Keratinocyte (primary cell): ENCODE results near the gene CAMK2D. TPM values are rescaled to one million over a fixed set of nuclear protein-coding genes. Genes with fewer than 3 reads are reported as not detected.

Experiments used
- DNase-seq: peaks from one replicate; pipeline ENCODE4 v3.0.0-alpha.2; 2011; ENCODE audit warnings: low read depth, missing footprints, low spot score
- FAIRE-seq: peaks from 2 replicates; lab custom pipeline; 2011; peaks lifted over from hg19 to GRCh38; lab: Jason Lieb, UNC
- H2AFZ ChIP-seq: 2 replicates; pipeline ENCODE4 v1.6.0; 2012; ENCODE audit warnings: low read length, control low read depth, inconsistent platforms; ENCODE audit not compliant: control insufficient read depth
- H3K27ac ChIP-seq: 2 replicates; pipeline ENCODE4 v1.5.1; 2011; ENCODE audit warnings: low read length; ENCODE audit not compliant: control insufficient read depth, insufficient read depth
- H3K27me3 ChIP-seq: 3 replicates; pipeline ENCODE4 v1.6.0; 2011; ENCODE audit warnings: low read length; ENCODE audit not compliant: control insufficient read depth, insufficient read depth; ENCODE audit errors: extremely low read depth
- H3K36me3 ChIP-seq, 2 experiments: 2 replicates in 1 of 2; 3 replicates in 1 of 2; pipeline ENCODE4 v1.5.1; 2011; ENCODE audit warnings: low read length in 2 of 2, mild to moderate bottlenecking in 1 of 2; ENCODE audit not compliant: control insufficient read depth in 2 of 2, insufficient read depth in 2 of 2; ENCODE audit errors: extremely low read depth in 1 of 2
- H3K4me1 ChIP-seq: 3 replicates; pipeline ENCODE4 v1.5.1; 2011; ENCODE audit warnings: low read length; ENCODE audit not compliant: control insufficient read depth, insufficient read depth; ENCODE audit errors: extremely low read depth
- H3K4me2 ChIP-seq: 3 replicates; pipeline ENCODE4 v1.6.0; 2011; ENCODE audit warnings: low read depth, low read length; ENCODE audit not compliant: control insufficient read depth, insufficient read depth; ENCODE audit errors: extremely low read depth
- H3K4me3 ChIP-seq, 3 experiments: fragments of 200-600 bp in 1 of 3; sonication (generic) in 1 of 3; 2 replicates in 2 of 3; 3 replicates in 1 of 3; pipeline ENCODE4 v1.5.1; 2011 to 2016; ENCODE audit warnings: low read length in 3 of 3, mild to moderate bottlenecking in 3 of 3, control low read depth in 2 of 3, inconsistent platforms in 1 of 3, low read depth in 1 of 3, mixed read lengths in 1 of 3, mixed run types in 1 of 3, moderate library complexity in 1 of 3; ENCODE audit not compliant: control insufficient read depth in 2 of 3, insufficient read depth in 2 of 3; ENCODE audit errors: extremely low read depth in 1 of 3
- H3K79me2 ChIP-seq: 2 replicates; pipeline ENCODE4 v1.6.0; 2012; ENCODE audit warnings: low read length; ENCODE audit not compliant: control insufficient read depth, insufficient read depth
- H3K9ac ChIP-seq: 3 replicates; pipeline ENCODE4 v1.6.0; 2011; ENCODE audit warnings: low read length; ENCODE audit not compliant: control insufficient read depth, insufficient read depth; ENCODE audit errors: extremely low read depth
- H3K9me1 ChIP-seq: 3 replicates; pipeline ENCODE4 v1.6.0; 2011; ENCODE audit warnings: low read length; ENCODE audit not compliant: control insufficient read depth, insufficient read depth; ENCODE audit errors: extremely low read depth
- H3K9me3 ChIP-seq: 2 replicates; pipeline ENCODE4 v1.5.1; 2012; ENCODE audit warnings: low read depth, low read length; ENCODE audit not compliant: control insufficient read depth
- H4K20me1 ChIP-seq: 3 replicates; pipeline ENCODE4 v1.6.0; 2011; ENCODE audit warnings: low read length; ENCODE audit not compliant: control insufficient read depth, insufficient read depth; ENCODE audit errors: extremely low read depth
- EZH2 ChIP-seq: IDR thresholded peaks from one replicate; pipeline ENCODE4 v1.6.1; 2012; ENCODE audit warnings: inconsistent platforms, mild to moderate bottlenecking, low read length, moderate library complexity
- dilution Hi-C: fragments of 300-500 bp; cut with MboI; formaldehyde crosslinking; loops from one replicate; pipeline ENCODE4 v1.7.0; 2020; ENCODE audit warnings: low sequenced_read_pairs; ENCODE audit not compliant: extremely low pct_ligation_motif_present
- polyA plus RNA-seq, 5 experiments: library from polyadenylated mRNA; depleted of rRNA in 3 of 5; stranded (reverse) in 3 of 5; stranded (forward) in 1 of 5; unstranded in 1 of 5; fragments of >200 nt; gene quantifications; 1 replicate in 1 of 5; 2 replicates in 3 of 5; 3 replicates in 1 of 5; pipeline versions ENCODE4 v1.2.1 to v1.2.3, GENCODE V29; 2011 to 2012; ENCODE audit warnings: missing spikeins in 2 of 5, low read depth in 1 of 5, low replicate concordance in 1 of 5
- TF ChIP-seq, protein P1 (sequence below), 3 experiments: IDR thresholded peaks in 1 of 3; conservative IDR thresholded peaks in 1 of 3; optimal IDR thresholded peaks in 1 of 3; 2 replicates in 2 of 3; 3 replicates in 1 of 3; pipeline versions ENCODE3 to v1.5.1; 2011; ENCODE audit warnings: low read length in 3 of 3, mild to moderate bottlenecking in 3 of 3, moderate library complexity in 2 of 3, control low read depth in 1 of 3, inconsistent platforms in 1 of 3; ENCODE audit not compliant: insufficient read depth in 2 of 3; ENCODE audit errors: extremely low read depth in 1 of 3

CAMK2D gene
- polyA plus RNA-seq, 1 donor (not counting 4 experiments of a cell fraction or from before 2014, with no cell fraction given), result 18.8 TPM

DNA sequence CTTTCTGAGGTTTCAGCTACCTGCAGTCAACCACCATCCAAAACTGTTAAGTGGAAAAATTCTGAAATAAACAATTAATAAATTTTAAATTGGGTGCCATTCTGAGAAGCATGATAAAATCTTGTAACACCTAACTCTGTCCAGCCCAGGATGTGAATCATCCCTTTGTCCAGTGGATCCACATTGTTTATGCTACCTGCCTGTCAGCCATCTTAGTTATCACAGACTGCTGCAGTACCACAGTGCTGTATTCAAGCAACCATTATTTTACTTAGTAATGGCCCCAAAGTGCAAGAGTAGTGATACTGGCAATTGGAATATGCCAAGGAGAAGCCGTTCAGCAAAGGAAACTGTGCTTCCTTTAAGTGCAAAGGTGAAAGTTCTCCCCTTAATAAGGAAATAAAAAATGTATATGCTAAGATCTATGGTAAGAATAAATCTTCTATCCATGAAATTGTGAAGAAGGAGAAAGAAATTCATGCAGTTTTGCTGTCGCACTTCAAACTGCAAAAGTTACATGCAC lies 20.6 kb downstream of the CAMK2D start:
- TF ChIP-seq, protein P1, sequence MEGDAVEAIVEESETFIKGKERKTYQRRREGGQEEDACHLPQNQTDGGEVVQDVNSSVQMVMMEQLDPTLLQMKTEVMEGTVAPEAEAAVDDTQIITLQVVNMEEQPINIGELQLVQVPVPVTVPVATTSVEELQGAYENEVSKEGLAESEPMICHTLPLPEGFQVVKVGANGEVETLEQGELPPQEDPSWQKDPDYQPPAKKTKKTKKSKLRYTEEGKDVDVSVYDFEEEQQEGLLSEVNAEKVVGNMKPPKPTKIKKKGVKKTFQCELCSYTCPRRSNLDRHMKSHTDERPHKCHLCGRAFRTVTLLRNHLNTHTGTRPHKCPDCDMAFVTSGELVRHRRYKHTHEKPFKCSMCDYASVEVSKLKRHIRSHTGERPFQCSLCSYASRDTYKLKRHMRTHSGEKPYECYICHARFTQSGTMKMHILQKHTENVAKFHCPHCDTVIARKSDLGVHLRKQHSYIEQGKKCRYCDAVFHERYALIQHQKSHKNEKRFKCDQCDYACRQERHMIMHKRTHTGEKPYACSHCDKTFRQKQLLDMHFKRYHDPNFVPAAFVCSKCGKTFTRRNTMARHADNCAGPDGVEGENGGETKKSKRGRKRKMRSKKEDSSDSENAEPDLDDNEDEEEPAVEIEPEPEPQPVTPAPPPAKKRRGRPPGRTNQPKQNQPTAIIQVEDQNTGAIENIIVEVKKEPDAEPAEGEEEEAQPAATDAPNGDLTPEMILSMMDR (optimal IDR thresholded peaks at IDR 0.05 in 1 of 3, IDR thresholded peaks at IDR 0.05 in 1 of 3, conservative IDR thresholded peaks at IDR 0.05 in 1 of 3; ENCODE audit: extremely low read depth in 1 of 3, insufficient read depth in 2 of 3, low read length in 3 of 3), result no peak
- TF ChIP-seq EZH2, result no peak
- H3K27me3 ChIP-seq, result no peaks in the 10 kb centered on the region
- no peaks in the 10 kb centered on the region for H4K20me1 ChIP-seq
- H3K9ac ChIP-seq, result no peak overlapping the region
- H3K9me1 ChIP-seq, result no peaks in the 10 kb centered on the region
- no peaks in the 10 kb centered on the region for H3K79me2 ChIP-seq
- no peaks in the 10 kb centered on the region for H3K9me3 ChIP-seq
- H3K36me3 ChIP-seq, result no peaks in the 10 kb centered on the region
- no peak overlapping the region for H3K4me3 ChIP-seq
- FAIRE-seq (no peak), DNase-seq (no peak)
- dilution Hi-C loops, result no loop called here
- no peak overlapping the region for H3K4me2 ChIP-seq
- no peaks in the 10 kb centered on the region for H3K4me1 ChIP-seq
- no peak overlapping the region for H3K27ac ChIP-seq
- no peak overlapping the region for H2AFZ ChIP-seq

DNA sequence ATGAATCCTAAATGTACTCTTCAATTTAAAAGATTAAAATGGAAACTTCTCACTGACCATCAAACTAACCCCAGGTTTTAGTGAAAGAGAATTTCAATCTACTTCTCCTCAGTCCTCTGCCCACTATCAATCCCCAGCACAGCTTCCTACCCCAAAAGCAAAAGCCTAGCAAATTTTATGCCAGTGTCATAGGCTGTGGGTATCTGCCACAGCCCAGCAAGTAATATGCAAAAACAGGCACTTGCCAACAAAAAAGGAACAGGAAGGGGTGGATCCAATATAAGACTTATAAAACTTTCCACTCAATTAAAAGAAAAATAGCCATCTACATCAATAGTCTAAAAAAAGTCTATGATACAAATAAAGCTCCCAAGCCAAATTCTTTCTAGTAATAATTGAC lies 22.3 kb downstream of the CAMK2D start:
- Histone ChIP-seq H3K4me3 (no peak overlapping the region), H3K4me2 (no peak overlapping the region), H3K79me2 (no peaks in the 10 kb centered on the region), H3K9ac (no peak overlapping the region), H3K27me3 (no peaks in the 10 kb centered on the region), H3K36me3 (no peaks in the 10 kb centered on the region), H3K9me3 (no peaks in the 10 kb centered on the region), H3K4me1 (no peaks in the 10 kb centered on the region), H2AFZ (no peak overlapping the region), H4K20me1 (no peaks in the 10 kb centered on the region), H3K27ac (no peak overlapping the region), H3K9me1 (no peaks in the 10 kb centered on the region)
- FAIRE-seq, result no peak
- dilution Hi-C loops, result no loop called here
- no peak for DNase-seq
- no peak for TF ChIP-seq EZH2

DNA sequence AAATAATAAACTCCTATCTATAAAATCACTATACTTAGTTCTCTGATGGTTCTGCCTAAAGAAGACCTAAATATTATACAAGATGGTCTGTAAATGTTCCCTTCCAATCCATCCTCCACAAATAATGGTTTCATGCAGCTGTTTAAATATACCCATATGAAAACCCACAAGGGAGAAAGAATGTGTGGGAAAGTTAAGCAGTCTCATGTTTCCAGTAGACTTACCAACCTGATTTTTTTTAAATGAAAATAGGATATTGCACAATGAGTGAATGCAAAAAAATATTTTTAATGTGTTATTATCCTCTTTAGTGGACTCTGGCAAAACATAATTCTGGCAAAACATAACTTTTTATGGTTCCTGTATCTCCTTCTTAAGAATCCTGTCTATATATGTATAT lies 23.3 kb downstream of the CAMK2D start:
- FAIRE-seq (no peak), DNase-seq (no peak)
- no peak overlapping the region for H3K4me2 ChIP-seq
- no peaks in the 10 kb centered on the region for H4K20me1 ChIP-seq
- no peak overlapping the region for H3K27ac ChIP-seq
- no peak for TF ChIP-seq EZH2
- TF ChIP-seq, protein P1 (optimal IDR thresholded peaks at IDR 0.05 in 1 of 3, IDR thresholded peaks at IDR 0.05 in 1 of 3, conservative IDR thresholded peaks at IDR 0.05 in 1 of 3; ENCODE audit: extremely low read depth in 1 of 3, insufficient read depth in 2 of 3, low read length in 3 of 3), result no peak
- no peaks in the 10 kb centered on the region for H3K27me3 ChIP-seq
- H3K9ac ChIP-seq, result no peak overlapping the region
- dilution Hi-C loops, result no loop called here
- no peak overlapping the region for H3K4me3 ChIP-seq
- no peaks in the 10 kb centered on the region for H3K9me1 ChIP-seq
- H3K79me2 ChIP-seq, result no peaks in the 10 kb centered on the region
- H3K4me1 ChIP-seq, result no peaks in the 10 kb centered on the region
- H3K36me3 ChIP-seq, result no peaks in the 10 kb centered on the region
- H2AFZ ChIP-seq, result no peak overlapping the region
- H3K9me3 ChIP-seq, result no peaks in the 10 kb centered on the region
